ENCODE data around the gene CNTN4.
"Not testable (repeated sequence)": the region's sequence is repeated elsewhere in the genome, so short reads cannot be mapped to it uniquely, and the experiment has no call there.

Gene CNTN4

GRCh38 chr3:2992534-2992933 lies 893.9 kb downstream of the CNTN4 start:
- no peak for DNase-seq

GRCh38 chr3:2993130-2993529 lies 894.5 kb downstream of the CNTN4 start:
- DNase-seq = not testable (repeated sequence)

GRCh38 chr3:2993736-2994135 lies 895.1 kb downstream of the CNTN4 start:
- DNase-seq = no peak

GRCh38 chr3:2995195-2995594 lies 896.5 kb downstream of the CNTN4 start:
- DNase-seq = no peak

- DNase-seq = no peak
Observed at GRCh38 chr3:3005146-3005744, 906.6 kb downstream of the CNTN4 start.

GRCh38 chr3:3013317-3014052 lies 914.8 kb downstream of the CNTN4 start:
- DNase-seq = no peak

- DNase-seq = peak; percentile 69
Observed at GRCh38 chr3:3015185-3016089, 916.8 kb downstream of the CNTN4 start.

- DNase-seq = no peak
Observed at GRCh38 chr3:3016226-3016625, 917.6 kb downstream of the CNTN4 start.

- DNase-seq = no peak
Observed at GRCh38 chr3:3020209-3020608, 921.5 kb downstream of the CNTN4 start.

- no peak for DNase-seq
Observed at GRCh38 chr3:3023111-3023745, 924.6 kb downstream of the CNTN4 start.

GRCh38 chr3:3027976-3028567 lies 929.4 kb downstream of the CNTN4 start:
- DNase-seq = no peak

GRCh38 chr3:3031326-3031725 lies 932.7 kb downstream of the CNTN4 start:
- no peak for DNase-seq

GRCh38 chr3:3037156-3037555 lies 938.5 kb downstream of the CNTN4 start:
- no peak for DNase-seq

- no peak for DNase-seq
Observed at GRCh38 chr3:3038201-3038991, 939.7 kb downstream of the CNTN4 start.

- no peak for DNase-seq
Observed at GRCh38 chr3:3053974-3054373, 955.3 kb downstream of the CNTN4 start.

GRCh38 chr3:3059645-3060044 lies 961.0 kb downstream of the CNTN4 start:
- no peak for DNase-seq

- DNase-seq = peak; percentile 0
Observed at GRCh38 chr3:3064297-3064696, 965.6 kb downstream of the CNTN4 start.

GRCh38 chr3:3065876-3066275 lies 967.2 kb downstream of the CNTN4 start:
- no peak for DNase-seq

- no peak for DNase-seq
Observed at GRCh38 chr3:3066378-3066777, 967.7 kb downstream of the CNTN4 start.

GRCh38 chr3:3066910-3067309 lies 968.2 kb downstream of the CNTN4 start:
- no peak for DNase-seq

GRCh38 chr3:3068358-3068881 lies 969.8 kb downstream of the CNTN4 start:
- DNase-seq = peak; percentile 32

- peak; percentile 70 for DNase-seq
Observed at GRCh38 chr3:3069723-3070122, 971.1 kb downstream of the CNTN4 start.
